Heart left ventricle (tissue), 13 donors: Measurements from ENCODE around the gene STK33.

Source experiments
- POLR2A ChIP-seq, 2 donors: fragments of 450-650 bp; IDR thresholded peaks; one replicate each; pipeline ENCODE4 v1.6.1; 2017; ENCODE audit warnings: antibody characterized with exemption in 2 of 2, mild to moderate bottlenecking in 2 of 2, moderate library complexity in 2 of 2
- TF ChIP-seq, protein P1 (sequence below), 12 donors: fragments of 200-600 bp; sonication (generic) in 4 of 12; IDR thresholded peaks; one replicate each; pipeline versions ENCODE4 v1.5.0 to v1.8.0; 2018 to 2022; ENCODE audit warnings: antibody characterized with exemption in 12 of 12, mild to moderate bottlenecking in 5 of 12
- donor health status: ischemic (EF 13 %, LVEDD 7.1; RV severe dilation, severe dysfunction).
- donor health status: DM: no; HTN: yes; CAD: no.
- donor health status: DM: no; HTN: no; CAD: no.
- donor health status: ischemic (EF 25% LVEDD 6.9; RV normal size, moderate dysfunction).
- donor health status: ischemic (EF 25% LVEDD 5.7; RV mildly dilated, moderate dysfunction).
- donor health status: ischemic (EF 35%, LVEDD 5.7; RV mildly dilated, moderate dysfunction).
- donor health status: nonischemic (EF 11% LVEDD 7.7; RV severe dilation, severe dysfunction).
- donor health status: DM: yes; HTN: yes; CAD: no.
- donor health status: PGD.
- donor health status: ischemic (EF 29% LVEDD 5.4; RV normal size, mild dysfunction).
- donor health status: nonischemic (EF 23%, LVEDD 6.1; RV moderate dilation, normal function).

DNA sequence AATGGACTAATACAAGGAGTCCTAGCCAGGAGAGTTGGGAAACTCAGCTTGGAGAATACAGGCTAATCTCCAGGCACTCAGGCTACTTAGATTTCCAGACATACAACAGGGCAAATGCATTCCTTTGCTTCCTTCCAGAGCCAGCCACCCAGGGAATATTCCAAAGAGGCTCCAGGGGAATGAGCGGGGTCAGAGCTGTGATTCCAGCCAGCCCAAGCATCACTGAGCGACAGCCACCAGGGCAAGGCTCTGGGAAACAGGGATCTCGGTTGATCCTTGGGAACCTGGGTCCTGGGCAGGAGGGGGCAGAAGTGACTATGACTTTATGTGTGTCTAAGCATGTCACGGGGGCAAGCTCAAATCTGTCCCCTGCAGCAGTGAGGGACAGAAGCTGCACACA, 218.1 kb downstream of the STK33 start:
- TF ChIP-seq, protein P1, sequence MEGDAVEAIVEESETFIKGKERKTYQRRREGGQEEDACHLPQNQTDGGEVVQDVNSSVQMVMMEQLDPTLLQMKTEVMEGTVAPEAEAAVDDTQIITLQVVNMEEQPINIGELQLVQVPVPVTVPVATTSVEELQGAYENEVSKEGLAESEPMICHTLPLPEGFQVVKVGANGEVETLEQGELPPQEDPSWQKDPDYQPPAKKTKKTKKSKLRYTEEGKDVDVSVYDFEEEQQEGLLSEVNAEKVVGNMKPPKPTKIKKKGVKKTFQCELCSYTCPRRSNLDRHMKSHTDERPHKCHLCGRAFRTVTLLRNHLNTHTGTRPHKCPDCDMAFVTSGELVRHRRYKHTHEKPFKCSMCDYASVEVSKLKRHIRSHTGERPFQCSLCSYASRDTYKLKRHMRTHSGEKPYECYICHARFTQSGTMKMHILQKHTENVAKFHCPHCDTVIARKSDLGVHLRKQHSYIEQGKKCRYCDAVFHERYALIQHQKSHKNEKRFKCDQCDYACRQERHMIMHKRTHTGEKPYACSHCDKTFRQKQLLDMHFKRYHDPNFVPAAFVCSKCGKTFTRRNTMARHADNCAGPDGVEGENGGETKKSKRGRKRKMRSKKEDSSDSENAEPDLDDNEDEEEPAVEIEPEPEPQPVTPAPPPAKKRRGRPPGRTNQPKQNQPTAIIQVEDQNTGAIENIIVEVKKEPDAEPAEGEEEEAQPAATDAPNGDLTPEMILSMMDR (IDR thresholded peaks at IDR 0.05), result no peak
- TF ChIP-seq POLR2A (IDR thresholded peaks at IDR 0.05), result no peak
